EL (cell line): Measurements from ENCODE around the gene MCOLN2.

ENCODE experiments used
- DNase-seq: peaks from one replicate; pipeline ENCODE4 v3.0.0-alpha.2; 2016

Gene MCOLN2

GRCh38 chr1:84890566-84890965, 106.3 kb downstream of the MCOLN2 start:
- DNase-seq = no peak

GRCh38 chr1:84889437-84889836, 107.5 kb downstream of the MCOLN2 start:
- DNase-seq = no peak

- DNase-seq = no peak
These were observed 108.2 kb downstream of the MCOLN2 start for GRCh38 chr1:84888753-84889152.

GRCh38 chr1:84887261-84887934, 109.5 kb downstream of the MCOLN2 start:
- peak; percentile 50 for DNase-seq

GRCh38 chr1:84885469-84885868, 111.4 kb downstream of the MCOLN2 start:
- DNase-seq = no peak

- peak; percentile 47 for DNase-seq
These were observed 112.1 kb downstream of the MCOLN2 start for GRCh38 chr1:84884671-84885389.

DNA sequence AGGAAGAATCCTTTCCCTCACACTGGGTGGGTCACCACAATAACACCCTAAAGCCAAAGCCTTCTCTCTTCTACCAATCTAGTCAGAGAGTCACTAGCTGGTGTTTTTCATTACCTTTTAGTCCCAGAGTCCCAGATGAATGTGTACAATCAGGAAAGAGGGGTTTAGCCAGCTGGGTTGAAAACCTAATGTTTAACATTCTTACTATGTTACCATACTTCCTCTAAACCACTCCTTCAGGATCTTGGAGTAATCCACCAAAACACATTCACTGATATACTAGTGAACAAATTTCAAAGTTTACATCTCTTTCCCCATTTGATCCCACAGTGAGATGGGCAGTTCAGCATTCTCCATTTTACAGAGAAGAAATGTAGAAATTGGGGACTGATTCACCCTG, 113.6 kb downstream of the MCOLN2 start:
- DNase-seq = peak; percentile 47

- DNase-seq = peak; percentile 73
These were observed 119.3 kb downstream of the MCOLN2 start for GRCh38 chr1:84877592-84877991.

DNA sequence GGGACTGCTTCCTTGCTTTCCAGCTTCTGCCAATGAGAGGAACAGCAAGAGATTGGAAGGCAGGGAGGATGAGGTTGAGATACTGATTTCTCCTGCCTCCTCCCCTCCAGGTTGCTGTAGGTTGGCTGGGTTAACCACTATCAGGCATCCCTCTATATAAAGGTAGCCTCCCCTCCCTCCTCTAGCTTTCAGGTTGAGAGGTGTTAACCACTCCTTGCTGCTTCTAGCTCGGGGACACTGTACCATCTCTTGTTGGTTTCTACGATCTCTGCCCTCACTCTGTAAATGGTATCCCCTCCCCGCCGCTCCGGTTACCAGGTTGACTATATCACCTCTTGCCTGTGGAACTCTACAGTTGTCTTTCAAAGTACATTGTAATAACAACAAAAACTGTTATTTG, 120.6 kb downstream of the MCOLN2 start:
- DNase-seq = no peak
